Small intestine (tissue), 7 donors: ENCODE results near the gene HSPA5. TPM values are rescaled to one million over a fixed set of nuclear protein-coding genes. Genes with fewer than 3 reads are reported as not detected.
"Not testable (repeated sequence)": the region's sequence is repeated elsewhere in the genome, so short reads cannot be mapped to it uniquely, and the experiment has no call there.

ENCODE experiments used
- DNase-seq, 2 donors: peaks; one replicate each; pipeline versions ENCODE4 v3.0.0 to v3.0.0-alpha.2; 2013
- FAIRE-seq: peaks from 2 replicates; lab custom pipeline; 2012; peaks lifted over from hg19 to GRCh38; lab: Jason Lieb, UNC
- H3K27ac ChIP-seq, 3 donors: one replicate each; pipeline ENCODE4 v1.5.1; 2013; ENCODE audit warnings: low read length in 2 of 3, mild to moderate bottlenecking in 2 of 3, control low read depth in 1 of 3, inconsistent platforms in 1 of 3, low read depth in 1 of 3, moderate library complexity in 1 of 3
- H3K27me3 ChIP-seq, 3 donors: one replicate each; pipeline ENCODE4 v1.6.1; 2013; ENCODE audit warnings: low read length in 3 of 3, inconsistent platforms in 1 of 3; ENCODE audit not compliant: control insufficient read depth in 3 of 3, insufficient read depth in 3 of 3
- H3K36me3 ChIP-seq, 3 donors: one replicate each; pipeline ENCODE4 v1.6.1; 2013; ENCODE audit warnings: low read length in 3 of 3, inconsistent platforms in 1 of 3, low read depth in 1 of 3, mild to moderate bottlenecking in 1 of 3, moderate library complexity in 1 of 3; ENCODE audit not compliant: control insufficient read depth in 3 of 3, insufficient read depth in 2 of 3
- H3K4me1 ChIP-seq, 3 donors: one replicate each; pipeline ENCODE4 v1.6.1; 2013; ENCODE audit warnings: low read length in 2 of 3, inconsistent platforms in 1 of 3, low read depth in 1 of 3, mild to moderate bottlenecking in 1 of 3, moderate library complexity in 1 of 3; ENCODE audit not compliant: control insufficient read depth in 3 of 3, insufficient read depth in 2 of 3
- H3K4me3 ChIP-seq, 3 donors: one replicate each; pipeline ENCODE4 v1.5.1; 2013; ENCODE audit warnings: low read length in 3 of 3, control low read depth in 1 of 3, inconsistent platforms in 1 of 3, low read depth in 1 of 3, mild to moderate bottlenecking in 1 of 3, moderate library complexity in 1 of 3
- H3K9me3 ChIP-seq, 2 donors: one replicate each; pipeline ENCODE4 v1.6.1; 2013; ENCODE audit warnings: low read depth in 1 of 2, low read length in 1 of 2; ENCODE audit not compliant: control insufficient read depth in 2 of 2, insufficient read depth in 1 of 2
- WGBS, 3 donors: extraction: QIAGEN DNeasy Blood & Tissue Kit; methylation state at CpG; one replicate each; pipeline ENCODE4 v1.1.7; 2013; 5-methylcytosine and 5-hydroxymethylcytosine counted together
- polyA plus RNA-seq, 4 donors: library from polyadenylated mRNA; stranded (reverse) in 3 of 4; unstranded in 1 of 4; fragments of 200-250 nt in 3 of 4; fragments of 120-200 nt in 1 of 4; gene quantifications; one replicate each; pipeline versions ENCODE4 v1.2.1 to v1.2.3, GENCODE V29; 2013
- donor health status: healthy with polysubstance abuse.
- donor health status: control.
- donor health status: control.
- donor health status: Bipolar disorder and iron deficiency.
- donor health status: healthy.

Gene HSPA5
- polyA plus RNA-seq, 4 donors: 35.8 to 319 (median 138) TPM

DNA sequence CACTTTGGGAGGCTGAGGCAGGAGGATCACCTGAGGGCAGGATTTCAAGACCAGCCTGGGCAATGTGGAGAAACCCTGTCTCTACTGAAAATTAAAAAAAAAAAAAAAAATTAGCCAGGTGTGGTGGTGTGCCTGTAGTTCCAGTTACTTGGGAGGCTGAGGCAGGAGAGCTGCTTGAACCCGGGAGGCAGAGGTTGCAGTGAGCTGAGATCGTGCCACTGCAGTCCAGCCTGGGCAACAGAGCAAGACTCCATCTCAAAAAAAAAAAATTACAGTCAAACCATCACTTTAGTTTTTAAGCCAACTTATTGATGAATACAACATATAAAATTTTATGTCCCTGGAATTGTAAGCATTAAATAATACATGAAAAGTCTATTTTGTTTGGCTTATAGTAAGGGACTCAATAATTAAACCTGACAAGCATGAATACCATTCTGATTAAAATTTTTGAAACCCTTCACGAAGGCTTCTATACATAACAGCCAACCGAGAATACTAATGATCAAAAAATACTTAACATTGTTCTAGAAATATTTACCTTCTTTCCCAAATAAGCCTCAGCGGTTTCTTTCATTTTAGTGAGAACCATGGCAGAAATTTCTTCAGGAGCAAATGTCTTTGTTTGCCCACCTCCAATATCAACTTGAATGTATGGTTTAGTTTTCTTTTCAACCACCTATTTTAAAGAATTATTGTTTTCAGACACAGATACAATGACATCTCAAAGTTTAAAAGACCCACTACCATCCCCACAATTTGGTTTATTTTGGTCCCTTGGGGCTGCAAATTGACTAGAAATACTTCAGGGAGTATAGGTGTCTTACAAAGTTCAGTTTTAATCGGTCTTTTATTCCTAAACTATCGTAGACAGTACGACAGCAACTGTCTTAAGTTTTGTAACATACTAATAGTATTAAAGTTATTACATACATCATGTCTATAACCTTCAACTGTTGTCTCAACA lies 1.2 kb downstream of the HSPA5 start:
- H3K36me3 ChIP-seq: peaks cover 11 to 31% (median 23%) of the 10 kb centered on the region in 3 donors
- FAIRE-seq: no peak
- peak overlapping the region; percentile 70 to 97 (median 95) for H3K4me3 ChIP-seq
- H3K9me3 ChIP-seq: no peaks in the 10 kb centered on the region
- no peaks in the 10 kb centered on the region for H3K27me3 ChIP-seq
- peak overlapping the region in 2 of 3 donors; percentile 83 to 97 for H3K27ac ChIP-seq
- no peak for DNase-seq
- 3 to 12% (median 6%) methylated on average over 8 of the region's 8 CpGs for WGBS, 3 donors
- peaks cover 5 to 17% (median 8%) of the 10 kb centered on the region in 3 donors for H3K4me1 ChIP-seq

DNA sequence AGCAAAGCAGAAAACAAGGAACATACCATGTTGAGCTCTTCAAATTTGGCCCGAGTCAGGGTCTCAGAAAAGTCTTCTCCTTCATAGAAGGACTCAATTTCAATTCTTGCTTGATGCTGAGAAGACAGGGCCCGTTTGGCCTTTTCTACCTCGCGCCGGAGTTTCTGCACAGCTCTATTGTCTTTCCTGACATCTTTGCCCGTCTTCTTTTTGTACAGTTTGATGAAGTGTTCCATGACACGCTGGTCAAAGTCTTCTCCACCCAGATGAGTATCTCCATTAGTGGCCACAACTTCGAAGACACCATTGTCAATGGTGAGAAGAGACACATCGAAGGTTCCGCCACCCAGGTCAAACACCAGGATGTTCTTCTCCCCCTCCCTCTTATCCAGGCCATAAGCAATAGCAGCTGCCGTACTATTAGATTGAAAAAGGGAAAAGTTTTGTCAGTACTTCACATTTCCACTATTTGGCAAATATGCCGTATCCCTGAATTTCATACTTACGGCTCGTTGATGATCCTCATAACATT lies 2.2 kb downstream of the HSPA5 start:
- Histone ChIP-seq H3K27ac (no peak overlapping the region), H3K27me3 (no peaks in the 10 kb centered on the region), H3K36me3 (peaks cover 13 to 36% (median 23%) of the 10 kb centered on the region in 3 donors), H3K9me3 (no peaks in the 10 kb centered on the region), H3K4me1 (peaks cover 5 to 17% (median 8%) of the 10 kb centered on the region in 3 donors), H3K4me3 (peak overlapping the region in 2 of 3 donors; percentile 70 to 95)
- DNase-seq (no peak), FAIRE-seq (no peak)
- 62 to 74% (median 69%) methylated on average over 14 of the region's 14 CpGs for WGBS, 3 donors

DNA sequence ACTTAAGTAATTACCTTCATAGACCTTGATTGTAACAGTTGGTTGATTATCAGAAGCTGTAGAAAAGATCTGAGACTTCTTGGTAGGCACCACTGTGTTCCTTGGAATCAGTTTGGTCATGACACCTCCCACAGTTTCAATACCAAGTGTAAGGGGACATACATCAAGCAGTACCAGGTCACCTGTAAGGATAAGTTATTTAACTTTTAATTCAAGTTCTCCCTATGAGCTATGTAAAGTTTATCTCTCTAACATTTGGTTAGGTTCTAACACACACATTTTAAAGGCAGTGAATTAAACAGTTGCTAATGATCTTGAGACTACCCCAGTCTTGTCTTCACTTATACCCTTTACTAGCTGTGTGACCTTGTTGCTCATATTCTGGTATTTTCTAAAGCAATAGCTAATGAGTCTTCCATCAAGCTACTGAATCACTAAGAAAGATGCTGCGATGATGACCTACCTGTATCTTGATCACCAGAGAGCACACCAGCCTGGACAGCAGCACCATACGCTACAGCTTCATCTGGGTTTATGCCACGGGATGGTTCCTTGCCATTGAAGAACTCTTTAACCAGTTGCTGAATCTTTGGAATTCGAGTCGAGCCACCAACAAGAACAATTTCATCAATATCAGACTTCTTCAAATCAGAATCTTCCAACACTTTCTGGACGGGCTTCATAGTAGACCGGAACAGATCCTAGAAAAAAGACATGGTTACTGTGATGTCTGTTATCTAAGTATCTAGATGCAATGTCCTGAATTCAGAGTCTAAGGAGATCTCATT lies 2.8 kb downstream of the HSPA5 start:
- peak overlapping the region in 2 of 3 donors; percentile 70 to 95 for H3K4me3 ChIP-seq
- H3K27ac ChIP-seq: no peak overlapping the region
- peaks cover 13 to 37% (median 23%) of the 10 kb centered on the region in 3 donors for H3K36me3 ChIP-seq
- H3K27me3 ChIP-seq: no peaks in the 10 kb centered on the region
- DNase-seq (no peak), FAIRE-seq (no peak)
- H3K9me3 ChIP-seq: no peaks in the 10 kb centered on the region
- H3K4me1 ChIP-seq: peaks cover 5 to 17% (median 8%) of the 10 kb centered on the region in 3 donors
- 67 to 75% (median 72%) methylated on average over 7 of the region's 7 CpGs for WGBS, 3 donors

DNA sequence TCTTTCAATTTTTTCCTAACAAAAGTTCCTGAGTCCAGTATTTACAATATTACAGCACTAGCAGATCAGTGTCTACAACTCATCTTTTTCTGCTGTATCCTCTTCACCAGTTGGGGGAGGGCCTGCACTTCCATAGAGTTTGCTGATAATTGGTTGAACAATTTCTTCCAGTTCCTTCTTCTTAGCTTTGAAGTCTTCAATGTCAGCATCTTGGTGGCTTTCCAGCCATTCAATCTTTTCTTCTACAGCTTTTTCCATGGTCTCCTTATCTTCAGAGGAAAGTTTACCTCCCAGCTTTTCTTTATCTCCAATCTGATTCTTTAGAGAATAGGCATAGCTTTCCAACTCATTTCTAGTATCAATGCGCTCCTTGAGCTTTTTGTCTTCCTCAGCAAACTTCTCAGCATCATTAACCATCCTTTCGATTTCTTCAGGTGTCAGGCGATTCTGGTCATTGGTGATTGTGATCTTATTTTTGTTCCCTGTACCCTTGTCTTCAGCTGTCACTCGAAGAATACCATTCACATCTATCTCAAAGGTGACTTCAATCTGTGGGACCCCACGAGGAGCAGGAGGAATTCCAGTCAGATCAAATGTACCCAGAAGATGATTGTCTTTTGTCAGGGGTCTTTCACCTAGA lies 4.5 kb downstream of the HSPA5 start:
- H3K27me3 ChIP-seq, H3K9me3 ChIP-seq, FAIRE-seq, DNase-seq, H3K27ac ChIP-seq: not testable (repeated sequence)
- Histone ChIP-seq H3K4me1 (peaks cover 5 to 12% (median 8%) of the 10 kb centered on the region in 3 donors), H3K4me3 (peak overlapping the region in 1 of 3 donors; percentile 20), H3K36me3 (peaks cover 13 to 42% (median 23%) of the 10 kb centered on the region in 3 donors)
- WGBS, 3 donors: 50 to 71% (median 54%) methylated on average over 5 of the region's 5 CpGs

DNA sequence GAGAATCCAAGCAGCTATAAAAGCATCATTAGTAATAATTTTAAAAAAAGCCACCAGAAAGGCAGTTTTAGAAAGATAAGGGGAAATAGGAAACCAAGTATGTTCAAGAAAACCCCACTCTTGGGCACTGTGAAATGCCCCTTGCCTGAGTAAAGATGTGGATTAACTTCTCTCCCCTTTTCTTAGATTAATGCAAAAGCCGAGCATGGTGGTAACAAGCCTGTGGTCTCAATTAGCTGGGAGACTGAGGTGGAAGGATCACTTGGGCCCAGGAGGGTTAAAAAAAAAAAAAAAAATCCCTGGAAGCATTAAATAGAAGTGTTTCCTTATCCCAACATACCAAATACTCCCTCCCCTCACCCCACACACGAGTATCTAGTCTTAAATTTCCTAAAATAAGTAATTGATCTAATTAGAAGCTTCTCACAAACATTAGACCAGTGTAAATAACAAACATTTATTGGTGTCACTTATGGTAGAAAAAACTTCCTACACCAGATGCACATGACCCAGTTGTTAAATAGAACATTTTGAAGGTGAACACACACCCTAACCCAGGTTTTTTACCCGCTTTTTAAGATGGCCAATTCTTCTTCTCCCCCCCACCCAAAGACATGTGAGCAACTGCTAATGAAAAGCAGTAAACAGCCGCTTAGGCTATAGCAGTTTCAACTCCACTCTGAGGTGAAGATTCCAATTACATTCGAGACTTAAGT lies 5.2 kb downstream of the HSPA5 start:
- Histone ChIP-seq H3K36me3 (peaks cover 13 to 45% (median 23%) of the 10 kb centered on the region in 3 donors), H3K27ac (no peak overlapping the region), H3K4me1 (peaks cover 5 to 12% (median 8%) of the 10 kb centered on the region in 3 donors), H3K4me3 (peak overlapping the region in 1 of 3 donors; percentile 20), H3K27me3 (no peaks in the 10 kb centered on the region), H3K9me3 (no peaks in the 10 kb centered on the region)
- FAIRE-seq (no peak), DNase-seq (peak in 1 of 2 donors; percentile 8)
- 42 to 49% (median 48%) methylated on average over 5 of the region's 5 CpGs for WGBS, 3 donors

DNA sequence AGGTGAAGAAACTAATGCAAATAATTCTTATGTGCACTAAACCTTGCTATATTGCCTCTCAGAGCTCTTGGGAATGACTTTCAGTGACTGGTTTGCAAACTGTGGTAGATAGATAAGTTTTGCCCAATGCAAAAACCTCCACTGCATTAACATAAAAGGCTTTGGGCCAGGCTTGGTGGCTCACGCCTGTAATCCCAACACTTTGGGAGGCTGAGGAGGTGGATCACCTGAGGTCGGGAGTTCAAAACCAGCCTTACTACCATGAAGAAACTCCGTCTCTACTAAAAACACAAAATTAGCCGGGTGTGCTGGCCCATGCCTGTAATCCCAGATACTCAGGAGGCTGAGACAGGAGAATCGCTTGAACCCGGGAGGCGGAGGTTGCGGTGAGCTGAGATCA lies 7.0 kb downstream of the HSPA5 start:
- not testable (repeated sequence) for H3K27ac ChIP-seq, H3K4me1 ChIP-seq, H3K27me3 ChIP-seq, H3K9me3 ChIP-seq, DNase-seq, FAIRE-seq, H3K4me3 ChIP-seq
- H3K36me3 ChIP-seq: peaks cover 10 to 44% (median 29%) of the 10 kb centered on the region in 3 donors
- 93 to 94% (median 93%) methylated on average over 8 of the region's 8 CpGs for WGBS, 3 donors

DNA sequence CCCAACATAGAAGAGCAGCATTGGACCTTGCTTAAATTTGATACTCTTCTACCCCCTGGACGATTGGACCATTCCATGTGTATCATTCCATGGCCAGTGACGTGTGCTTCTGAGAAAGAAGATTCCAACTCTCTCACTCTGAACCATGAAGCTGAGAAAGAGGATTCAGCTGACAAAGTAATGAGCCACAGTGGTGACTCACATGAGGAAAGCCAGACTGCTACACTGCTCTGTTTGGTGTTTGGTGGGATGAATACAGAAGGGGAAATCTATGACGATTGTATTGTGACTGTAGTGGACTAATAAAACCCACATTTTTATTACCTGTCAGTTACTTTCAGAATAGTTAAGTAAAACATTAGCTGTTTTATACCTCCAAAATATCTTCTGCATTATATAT lies 7.5 kb downstream of the HSPA5 start:
- Histone ChIP-seq H3K4me3 (no peak overlapping the region), H3K9me3 (no peaks in the 10 kb centered on the region), H3K36me3 (peaks cover 7 to 41% (median 27%) of the 10 kb centered on the region in 3 donors), H3K27ac (no peak overlapping the region), H3K27me3 (no peaks in the 10 kb centered on the region), H3K4me1 (peaks cover 2 to 4% (median 4%) of the 10 kb centered on the region in 3 donors)
- FAIRE-seq (no peak), DNase-seq (peak; percentile 2 to 7)
- WGBS, 3 donors: 48 to 62% (median 52%) methylated on average over 3 of the region's 3 CpGs
